ENCODE measurements around the gene HMGN2.
"Not testable (repeated sequence)": the region's sequence is repeated elsewhere in the genome, so short reads cannot be mapped to it uniquely, and the experiment has no call there.

Gene HMGN2

DNA sequence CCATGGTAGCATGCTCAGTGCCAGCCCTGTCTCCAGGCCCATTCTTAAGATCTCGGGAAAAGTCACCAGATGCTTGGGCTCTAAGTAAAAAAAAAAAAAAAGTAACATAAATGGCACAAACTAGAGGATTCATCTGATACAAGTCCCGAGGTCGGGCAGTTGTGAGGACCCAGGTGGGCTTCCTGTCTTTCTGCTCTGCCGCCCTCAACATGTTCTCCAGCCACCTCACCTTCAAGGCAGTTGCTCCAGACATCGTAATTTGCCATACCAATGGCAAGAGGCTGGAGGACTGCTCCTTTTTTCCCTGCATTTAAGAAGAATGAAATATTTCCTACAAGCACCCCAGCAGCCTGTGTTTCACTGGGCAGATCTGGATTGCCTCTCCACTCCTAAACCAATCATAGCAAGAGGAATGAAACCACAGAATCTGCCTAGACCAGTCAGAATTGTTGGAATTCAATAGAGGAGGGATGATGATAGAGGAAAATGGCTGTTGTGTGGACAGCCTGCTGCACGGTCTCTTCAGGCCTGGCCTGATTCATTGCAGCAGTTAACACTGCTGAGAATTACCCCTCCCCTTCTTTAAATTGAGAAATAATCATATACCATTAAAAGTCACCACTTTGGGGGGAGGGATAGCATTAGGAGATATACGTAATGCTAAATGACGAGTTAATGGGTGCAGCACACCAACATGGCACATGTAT is 5.4 kb downstream of the HMGN2 start:
- no peak for FAIRE-seq

DNA sequence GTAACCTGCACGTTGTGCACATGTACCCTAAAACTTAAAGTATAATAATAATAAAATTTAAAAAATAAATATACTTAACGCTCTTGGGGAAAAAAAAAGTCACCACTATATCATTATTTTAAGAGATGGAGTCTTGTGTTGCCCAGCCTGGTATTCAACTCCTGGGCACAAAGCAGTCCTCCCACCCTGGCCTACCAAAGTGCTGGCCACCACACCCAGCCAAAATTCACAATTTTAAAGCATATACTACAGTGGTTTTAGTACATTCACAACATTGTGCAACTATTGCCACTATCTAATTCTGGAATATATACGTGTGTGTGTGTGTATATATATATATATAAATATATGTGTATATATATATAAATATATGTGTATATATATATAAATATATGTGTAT is 5.9 kb downstream of the HMGN2 start:
- peak; percentile 77 for FAIRE-seq

DNA sequence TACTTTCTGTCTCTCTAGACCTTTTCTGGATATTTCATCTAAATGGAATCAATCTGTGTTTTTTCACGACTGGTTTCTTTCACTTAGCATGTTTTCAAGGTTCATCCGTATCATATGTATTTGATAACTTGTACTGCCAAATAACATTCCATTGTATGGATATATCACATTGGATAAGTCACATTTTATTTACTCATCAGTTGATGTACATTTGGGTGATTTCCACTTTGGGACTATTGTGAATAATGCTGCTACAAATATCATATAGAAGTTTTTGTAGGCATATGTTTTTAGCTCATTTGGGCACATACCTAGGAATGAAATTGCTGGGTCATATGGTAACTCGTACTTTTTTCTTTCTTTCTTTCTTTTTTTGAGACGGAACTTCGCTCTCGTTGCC is 6.7 kb downstream of the HMGN2 start:
- no peak for FAIRE-seq

DNA sequence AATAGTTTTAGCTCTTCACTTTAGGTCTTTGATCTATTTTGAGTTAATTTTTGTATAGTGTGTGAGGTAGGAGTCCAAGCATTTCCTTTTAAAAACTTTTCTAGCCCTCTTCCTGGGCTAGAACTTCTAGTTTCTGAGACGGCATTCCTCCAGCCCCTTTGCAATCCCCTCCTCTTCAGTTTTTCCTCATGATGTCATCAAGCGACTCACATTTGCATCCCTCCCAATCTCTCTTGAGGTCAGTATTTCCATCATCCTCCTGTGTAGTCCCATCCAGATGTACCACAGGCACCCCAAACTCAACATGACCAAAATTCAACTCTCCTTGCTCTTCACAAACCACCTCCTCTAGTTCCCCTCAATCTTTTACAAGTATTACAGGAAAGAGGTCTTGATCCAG is 10.7 kb downstream of the HMGN2 start:
- no peak for FAIRE-seq

DNA sequence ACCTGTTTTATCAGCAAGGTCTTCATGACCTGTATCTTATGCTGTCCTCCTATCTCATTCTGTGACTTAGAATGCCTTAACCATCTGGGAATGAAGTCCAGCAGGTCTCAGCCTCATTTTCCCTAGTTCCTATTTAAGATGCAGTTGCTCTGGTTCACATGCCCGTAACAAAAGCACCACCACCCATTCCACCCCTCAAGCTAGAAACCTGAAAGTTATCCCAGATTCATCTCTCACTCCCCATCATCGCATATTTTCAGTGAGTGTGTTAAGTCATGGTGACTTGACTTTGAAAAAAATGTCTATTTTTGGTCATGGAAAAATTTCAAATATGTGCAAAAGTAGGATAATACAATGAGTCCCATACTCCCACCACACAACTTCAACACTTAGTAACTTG is 11.7 kb downstream of the HMGN2 start:
- FAIRE-seq: no peak

DNA sequence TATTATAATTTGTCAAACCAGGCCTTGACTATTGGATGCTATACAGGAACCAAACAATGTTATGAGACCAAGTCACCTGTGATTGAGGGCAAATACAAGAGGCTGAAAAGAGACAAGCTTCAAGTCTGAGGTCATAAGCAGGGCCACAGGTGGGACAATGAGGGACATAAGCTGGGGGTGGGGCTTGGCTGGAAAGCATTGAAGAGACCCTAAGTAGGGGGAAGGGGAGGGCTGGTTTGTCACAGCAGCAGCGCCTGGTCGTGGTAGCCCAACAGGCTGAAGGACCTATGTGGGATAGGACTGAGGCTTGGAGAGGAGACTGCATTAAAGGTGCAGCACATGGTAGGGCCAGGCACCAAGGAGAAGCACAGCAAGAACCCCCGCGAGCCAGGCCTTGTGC is 17.9 kb downstream of the HMGN2 start:
- FAIRE-seq: no peak

DNA sequence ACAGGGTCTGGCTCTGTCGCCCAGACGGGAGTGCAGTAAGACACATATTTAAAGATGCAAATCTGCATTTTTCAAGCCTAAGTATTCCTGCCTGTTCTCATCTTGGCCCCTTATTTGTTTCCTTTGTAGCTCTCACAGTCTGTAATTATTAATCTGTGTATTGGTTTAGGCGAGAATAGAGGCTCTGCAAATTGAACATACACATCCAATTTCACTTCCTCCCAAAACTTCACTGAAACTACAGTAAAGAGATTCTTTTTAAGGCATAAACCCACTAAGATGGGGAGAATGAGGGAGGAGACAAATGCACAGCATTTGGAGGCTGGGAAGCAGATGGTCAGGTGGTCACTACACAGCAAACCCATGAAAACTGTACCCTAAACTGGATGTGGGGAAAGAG is 21.0 kb downstream of the HMGN2 start:
- FAIRE-seq: no peak

DNA sequence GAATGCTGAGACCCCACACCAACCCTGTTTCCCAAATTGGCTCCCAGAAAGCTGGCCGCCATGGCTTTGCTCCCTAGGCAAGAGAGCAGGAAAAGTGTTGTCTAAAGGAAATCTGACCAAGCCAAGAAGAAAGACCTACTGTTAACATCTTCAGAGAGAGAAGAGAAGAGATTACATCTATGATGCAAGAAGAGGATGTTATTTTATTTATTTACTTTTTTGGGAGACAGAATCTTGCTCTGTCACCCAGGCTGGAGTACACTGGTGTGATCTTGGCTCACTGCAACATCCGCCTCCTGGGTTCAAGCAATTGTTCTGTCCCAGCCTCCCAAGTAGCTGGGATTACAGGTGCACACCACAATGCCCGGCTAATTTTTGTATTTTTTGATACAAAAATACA is 21.7 kb downstream of the HMGN2 start:
- no peak for FAIRE-seq

DNA sequence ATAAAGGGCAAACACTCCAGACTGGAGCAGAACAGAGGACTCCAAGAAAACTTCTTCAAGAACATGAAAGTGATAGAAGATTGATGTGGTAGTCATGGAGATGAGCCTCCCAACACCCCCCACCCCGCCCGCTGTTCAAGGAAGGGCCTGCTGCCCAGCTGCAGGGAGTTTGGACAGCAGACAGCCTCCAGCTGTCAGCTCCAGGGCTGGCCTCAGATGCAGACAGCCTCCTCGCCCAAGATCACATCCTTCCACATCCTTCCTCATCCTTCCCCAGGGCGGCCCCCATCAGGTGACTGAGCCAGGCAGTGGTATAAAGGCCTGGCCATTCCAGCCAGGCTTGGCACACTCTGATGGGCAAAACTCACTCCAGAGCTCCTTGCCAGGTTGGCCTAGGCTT is 24.6 kb downstream of the HMGN2 start:
- FAIRE-seq: no peak

DNA sequence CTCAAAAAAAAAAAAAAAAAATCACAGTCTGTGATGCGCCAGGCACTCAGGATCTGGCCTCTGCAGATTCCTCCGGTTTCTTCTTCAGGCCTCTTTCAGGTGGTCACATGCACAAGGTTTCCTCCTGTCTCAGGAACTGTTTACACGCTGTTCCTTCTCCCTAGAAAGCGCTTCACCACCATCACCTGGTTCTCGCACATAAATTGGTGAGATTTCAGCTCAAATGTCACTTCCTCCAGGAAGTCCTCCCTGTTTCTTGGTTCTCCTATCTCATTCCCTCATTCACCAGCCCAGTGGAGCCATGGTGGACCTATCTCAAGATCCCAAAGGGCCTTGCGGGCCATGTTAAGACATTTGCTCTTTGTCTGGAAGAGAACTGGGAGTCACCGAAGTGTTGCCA is 26.7 kb downstream of the HMGN2 start:
- no peak for FAIRE-seq

DNA sequence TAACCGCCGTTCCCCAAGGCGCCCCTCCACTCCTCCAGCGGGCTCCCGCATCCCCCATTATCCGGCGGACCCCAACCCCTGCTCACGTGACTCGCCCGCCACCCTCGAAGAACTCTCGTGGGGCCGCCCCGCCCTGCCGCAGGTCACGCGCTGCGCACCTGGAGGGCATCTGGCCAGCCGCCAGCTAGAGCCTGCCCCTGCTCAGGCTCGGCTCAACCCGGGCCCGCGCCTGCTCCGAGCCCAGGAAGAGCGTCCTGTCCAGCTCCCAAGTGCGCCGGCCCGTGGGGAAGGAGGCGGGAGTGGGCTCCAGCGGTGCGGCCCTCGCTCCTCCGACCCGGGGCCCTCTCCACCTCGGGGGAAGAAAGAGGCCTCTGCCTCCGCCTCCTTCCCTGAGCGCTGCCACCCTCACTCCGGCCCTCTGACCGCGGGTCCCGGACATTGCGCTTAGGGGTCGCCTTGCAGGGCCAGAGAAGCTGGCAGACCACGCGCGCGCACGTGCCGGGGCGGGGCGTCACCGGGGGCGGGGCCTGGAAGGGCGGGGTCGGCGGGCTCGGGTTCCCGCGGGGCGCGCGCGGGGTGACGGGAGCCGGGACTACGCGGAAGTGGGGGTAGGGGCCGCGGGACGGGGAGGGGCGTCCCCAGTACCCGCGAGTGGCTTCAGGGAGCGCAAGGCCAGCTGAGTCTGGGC is 28.4 kb downstream of the HMGN2 start:
- FAIRE-seq: no peak

DNA sequence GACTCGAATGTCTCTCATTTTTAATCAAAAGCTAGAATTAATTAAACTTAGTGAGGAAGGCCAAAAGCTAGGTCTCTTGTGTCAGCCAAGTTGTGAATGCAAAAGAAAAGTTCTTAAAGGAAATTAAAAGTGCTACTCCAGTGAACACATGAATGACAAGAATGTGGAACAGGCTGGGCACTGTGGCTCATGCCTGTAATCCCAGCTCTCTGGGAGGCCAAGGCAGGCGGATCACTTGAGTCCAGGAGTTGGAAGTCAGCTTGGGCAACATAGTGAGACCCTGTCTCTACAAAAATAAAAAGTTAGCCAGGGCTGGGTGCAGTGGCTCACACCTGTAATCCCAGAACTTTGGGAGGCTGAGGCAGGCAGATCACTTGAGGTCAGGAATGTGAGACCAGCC is 38.5 kb downstream of the HMGN2 start:
- FAIRE-seq: not testable (repeated sequence)

DNA sequence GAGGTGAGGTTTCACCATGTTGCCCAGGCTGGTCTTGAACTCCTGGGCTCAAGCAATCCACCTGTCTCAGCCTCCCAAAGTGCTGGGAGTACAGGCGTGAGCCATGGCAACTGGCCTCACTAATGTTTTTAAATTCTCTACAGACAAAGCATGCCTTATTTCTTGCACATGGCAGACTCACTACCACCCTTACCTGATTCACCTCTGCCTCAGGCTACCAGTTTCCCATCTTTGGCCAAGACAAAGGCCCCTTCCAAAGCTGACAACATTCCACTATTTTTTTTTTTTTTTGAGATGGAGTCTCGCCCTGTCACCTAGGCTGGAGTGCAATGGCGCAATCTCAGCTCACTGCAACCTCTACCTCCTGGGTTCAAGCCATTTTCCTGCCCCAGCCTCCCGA is 43.6 kb downstream of the HMGN2 start:
- FAIRE-seq: not testable (repeated sequence)

DNA sequence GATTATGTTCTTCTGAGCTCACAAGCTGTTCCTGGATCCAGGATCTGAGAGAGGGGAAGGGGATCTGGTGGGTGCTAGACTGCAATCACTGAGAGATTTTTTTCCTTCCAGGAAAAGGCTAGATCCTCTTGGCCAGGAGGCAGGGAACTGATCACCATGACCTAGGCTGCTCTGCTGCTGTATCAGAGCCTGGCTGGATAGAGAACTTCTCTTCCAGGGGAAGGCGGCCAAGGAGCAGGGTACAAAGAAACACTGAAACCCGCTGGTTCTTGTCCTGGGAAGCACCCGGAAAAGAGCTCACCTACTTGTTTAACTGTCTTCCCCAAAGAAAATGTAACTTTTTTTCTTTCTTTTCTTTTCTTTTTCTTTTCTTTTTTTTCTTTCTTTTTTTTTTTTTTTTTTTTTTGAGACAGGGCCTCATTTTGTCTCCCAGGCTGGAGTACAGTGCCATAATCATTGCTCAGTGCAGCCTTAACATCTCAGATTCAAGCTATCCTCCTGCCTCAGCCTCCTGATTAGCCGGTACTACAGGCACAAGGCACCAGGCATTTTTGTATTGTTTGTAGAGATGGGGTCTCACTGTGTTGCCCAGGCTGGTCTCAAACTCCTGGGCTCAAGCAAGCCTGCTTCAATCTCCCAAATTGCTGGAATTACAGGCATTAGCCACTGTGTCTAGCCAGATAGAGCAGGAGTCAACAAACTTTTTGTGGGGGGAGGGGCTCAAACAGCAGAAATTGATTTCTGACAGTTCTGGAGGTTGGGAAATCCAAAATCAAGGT is 44.9 kb downstream of the HMGN2 start:
- no peak for FAIRE-seq

DNA sequence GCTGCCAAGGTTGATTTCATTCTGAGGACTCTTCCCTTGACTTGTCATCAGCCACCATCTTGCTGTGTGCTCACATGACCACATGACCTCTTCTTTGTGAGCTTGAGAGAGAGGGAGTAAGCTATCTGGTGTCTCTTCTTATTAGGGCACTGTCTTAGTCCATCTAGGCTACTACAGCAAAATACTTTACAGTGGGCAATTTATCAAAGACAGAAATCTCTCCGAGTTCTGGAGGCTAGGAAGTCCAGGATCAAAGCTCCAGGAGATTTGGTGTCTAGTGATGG is 45.5 kb downstream of the HMGN2 start:
- no peak for FAIRE-seq

DNA sequence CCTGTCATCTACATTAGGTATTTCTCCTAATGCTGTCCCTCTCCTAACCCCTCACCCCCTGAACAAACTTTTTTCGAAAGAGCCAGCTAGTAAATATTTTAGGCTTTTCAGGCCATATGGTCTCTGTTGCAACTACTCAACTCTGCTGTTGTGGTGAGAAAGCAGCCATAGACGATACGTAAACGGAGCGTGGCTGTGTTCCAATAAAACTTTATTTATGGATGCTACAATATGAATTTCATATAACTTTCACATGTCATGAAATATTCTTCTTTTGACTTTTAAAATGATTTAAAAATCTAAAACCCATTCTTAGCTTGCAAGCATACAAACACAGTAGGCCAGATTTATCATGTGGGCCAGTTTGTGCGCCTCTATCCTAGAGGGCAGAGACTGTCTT is 46.1 kb downstream of the HMGN2 start:
- FAIRE-seq: no peak

DNA sequence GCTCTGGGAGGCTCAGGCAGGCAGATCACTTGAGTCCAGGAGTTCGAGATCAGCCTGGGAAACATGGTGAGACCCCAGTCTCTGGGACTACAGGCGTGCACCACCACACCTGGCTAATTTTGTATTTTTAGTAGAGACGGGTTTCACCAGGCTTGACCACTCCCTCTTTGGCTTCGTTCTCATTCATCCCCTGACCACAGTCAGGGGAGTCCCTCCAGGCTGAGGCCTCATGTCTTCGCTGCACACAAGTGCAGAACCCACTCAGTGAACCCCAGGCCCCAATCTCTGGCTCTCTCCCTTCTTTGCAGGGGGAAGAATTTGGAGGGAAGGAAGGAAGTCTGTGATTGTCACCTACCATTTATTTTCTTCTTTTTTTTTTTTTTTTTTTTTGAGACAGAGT is 48.1 kb downstream of the HMGN2 start:
- FAIRE-seq: no peak

DNA sequence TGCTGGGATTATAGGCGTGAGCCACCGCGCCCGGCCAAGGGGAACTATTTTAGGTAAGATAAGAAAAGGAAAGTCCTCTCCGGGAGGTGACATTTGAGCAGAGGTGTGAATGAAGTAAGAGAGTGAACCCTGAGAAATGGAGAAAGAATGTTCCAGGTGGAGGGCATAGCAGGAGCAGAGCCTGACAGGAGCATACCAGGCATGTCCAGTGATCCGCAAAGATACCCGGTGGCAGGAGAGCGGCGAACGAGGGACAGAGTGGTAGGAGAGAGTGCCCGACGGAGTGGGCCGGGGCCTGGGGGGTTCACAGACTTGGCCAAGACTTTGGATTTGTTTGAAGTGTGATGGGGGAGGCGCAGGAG is 49.4 kb downstream of the HMGN2 start:
- no peak for FAIRE-seq

DNA sequence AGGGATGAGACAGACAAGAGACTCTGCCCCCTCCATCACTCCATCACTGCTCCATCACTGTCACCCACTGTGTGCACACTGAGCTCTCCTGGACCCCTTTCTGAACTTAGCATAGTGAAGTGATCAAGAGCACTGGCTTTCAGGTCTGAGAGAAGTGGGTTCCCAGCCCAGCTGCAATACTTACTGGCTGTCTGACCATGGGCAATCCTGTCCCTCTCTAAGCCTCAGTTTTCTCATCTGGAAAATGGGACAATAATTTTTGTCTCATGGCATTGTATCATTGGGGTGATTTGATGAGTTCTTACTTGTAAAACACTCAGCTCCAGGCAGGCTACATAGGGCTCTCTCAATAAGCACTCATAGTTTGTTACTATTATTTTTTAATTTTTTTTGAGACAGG is 49.8 kb downstream of the HMGN2 start:
- FAIRE-seq: no peak

DNA sequence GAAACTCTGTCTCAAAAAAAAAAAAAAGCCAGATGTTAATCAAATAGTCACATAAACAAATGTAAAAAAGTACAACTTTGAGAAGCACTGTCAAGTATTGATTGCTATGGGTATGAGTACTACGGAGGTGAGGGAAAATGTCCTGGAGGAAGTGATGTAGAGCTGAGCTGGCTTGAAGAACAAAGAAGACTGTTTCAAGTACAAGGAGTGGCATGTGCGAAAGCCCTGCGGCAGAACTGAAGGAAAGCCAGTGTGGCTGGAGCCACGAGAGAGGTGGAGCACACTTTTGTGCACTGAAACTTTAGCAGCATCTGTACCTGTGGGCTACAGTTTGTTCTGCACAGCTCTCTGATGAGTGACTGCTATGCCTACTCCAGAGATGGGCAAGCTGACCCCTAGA is 51.9 kb downstream of the HMGN2 start:
- no peak for FAIRE-seq

Data from colon (tissue), 2 donors.